Suppressor macrophage treated with lipopolysaccharide for 1 hour (primary cell): ENCODE data around the gene PSD4.
A peak's percentile ranks its signal among the peaks of the same experiment; 100 is the strongest.

Experiments
- DNase-seq, 3 donors: peaks; one replicate each; pipeline ENCODE4 v3.0.0-alpha.2; 2020 to 2022

Gene PSD4

DNA sequence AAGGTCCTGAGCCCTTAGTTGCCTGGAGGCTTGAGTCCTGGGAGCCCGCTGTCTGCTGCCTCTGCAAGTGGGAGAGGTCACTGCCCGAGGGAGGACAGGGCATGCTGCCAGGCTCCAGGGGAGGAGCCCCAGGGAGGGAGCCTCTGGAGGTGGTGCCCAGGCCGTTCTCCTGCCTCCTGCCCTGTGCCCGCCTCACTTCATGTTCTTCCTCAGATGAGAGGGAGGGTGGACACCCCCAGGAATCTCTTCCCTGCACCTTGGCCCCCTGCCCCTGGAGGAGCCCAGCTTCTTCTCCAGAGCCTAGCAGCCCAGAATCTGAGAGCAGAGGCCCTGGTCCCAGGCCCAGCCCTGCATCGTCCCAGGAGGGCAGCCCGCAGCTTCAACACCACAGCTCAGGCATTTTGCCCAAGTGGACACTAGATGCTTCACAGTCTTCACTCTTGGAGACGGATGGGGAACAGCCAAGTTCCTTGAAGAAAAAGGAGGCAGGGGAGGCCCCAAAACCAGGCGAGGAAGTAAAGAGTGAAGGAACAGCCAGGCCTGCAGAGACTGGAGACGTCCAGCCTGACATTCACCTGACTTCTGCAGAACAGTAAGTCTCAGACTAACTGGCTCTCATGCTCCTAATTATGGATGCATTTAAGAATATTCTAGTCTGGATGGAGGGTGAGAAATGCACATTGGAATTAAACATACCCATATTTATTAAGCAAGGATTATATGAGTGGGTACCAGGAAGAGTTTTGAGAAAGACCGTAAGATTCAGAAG is 12.1 kb downstream of the PSD4 start:
- peak in 1 of 3 donors; percentile 20 for DNase-seq

DNA sequence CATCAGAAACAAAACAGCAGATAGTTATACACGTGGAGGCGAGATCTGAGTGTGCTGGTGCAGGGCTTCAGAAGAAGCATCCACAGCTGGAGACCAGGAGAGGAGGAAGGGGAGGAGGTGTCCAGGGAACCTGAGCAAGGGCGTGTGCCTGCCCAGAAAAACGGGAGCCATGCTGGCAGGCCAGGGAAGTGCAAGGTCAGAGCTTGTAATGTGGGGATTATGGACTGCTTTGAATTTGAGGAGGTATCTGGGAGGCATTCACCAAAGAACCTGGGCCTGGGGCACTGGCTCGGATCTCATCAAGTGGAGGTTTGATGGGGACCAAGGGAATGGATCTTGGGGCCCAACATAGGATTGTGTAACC is 12.6 kb downstream of the PSD4 start:
- DNase-seq, result no peak

GRCh38 chr2:113187771-113188170 is 14.0 kb downstream of the PSD4 start:
- peak; percentile 60 to 80 (median 78) for DNase-seq

DNA sequence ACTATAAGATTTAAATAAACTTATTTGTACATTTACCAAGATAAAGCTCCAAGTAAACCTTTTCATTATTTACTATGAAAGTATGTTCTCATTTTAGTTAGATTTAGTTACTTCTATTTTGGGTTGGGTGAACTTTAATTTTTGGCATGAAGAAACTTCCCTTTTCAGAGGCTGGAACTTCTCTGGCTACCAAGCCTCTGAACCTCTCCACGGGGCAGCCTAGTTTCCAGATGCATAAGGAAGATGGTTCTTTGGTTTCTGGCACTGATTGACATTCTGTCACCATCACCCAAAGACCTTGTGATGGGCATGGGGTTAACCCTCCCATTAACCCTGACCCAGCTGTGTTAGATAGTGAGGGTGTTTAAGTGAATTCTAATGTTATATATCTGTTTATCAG is 17.1 kb downstream of the PSD4 start:
- DNase-seq, result peak; percentile 22 to 49 (median 28)

GRCh38 chr2:113192459-113193100 is 18.8 kb downstream of the PSD4 start:
- no peak for DNase-seq

GRCh38 chr2:113195923-113196501 is 22.2 kb downstream of the PSD4 start:
- DNase-seq, result no peak

GRCh38 chr2:113196839-113197238 is 23.1 kb downstream of the PSD4 start:
- DNase-seq, result no peak

GRCh38 chr2:113197347-113198047 is 23.7 kb downstream of the PSD4 start:
- DNase-seq, result no peak

GRCh38 chr2:113198048-113198789 is 24.4 kb downstream of the PSD4 start:
- DNase-seq, result no peak

GRCh38 chr2:113198790-113199612 is 25.2 kb downstream of the PSD4 start:
- DNase-seq, result peak; percentile 80 to 93 (median 90)

GRCh38 chr2:113200236-113200635 is 26.5 kb downstream of the PSD4 start:
- no peak for DNase-seq

GRCh38 chr2:113200736-113201490 is 27.1 kb downstream of the PSD4 start:
- DNase-seq, result no peak

DNA sequence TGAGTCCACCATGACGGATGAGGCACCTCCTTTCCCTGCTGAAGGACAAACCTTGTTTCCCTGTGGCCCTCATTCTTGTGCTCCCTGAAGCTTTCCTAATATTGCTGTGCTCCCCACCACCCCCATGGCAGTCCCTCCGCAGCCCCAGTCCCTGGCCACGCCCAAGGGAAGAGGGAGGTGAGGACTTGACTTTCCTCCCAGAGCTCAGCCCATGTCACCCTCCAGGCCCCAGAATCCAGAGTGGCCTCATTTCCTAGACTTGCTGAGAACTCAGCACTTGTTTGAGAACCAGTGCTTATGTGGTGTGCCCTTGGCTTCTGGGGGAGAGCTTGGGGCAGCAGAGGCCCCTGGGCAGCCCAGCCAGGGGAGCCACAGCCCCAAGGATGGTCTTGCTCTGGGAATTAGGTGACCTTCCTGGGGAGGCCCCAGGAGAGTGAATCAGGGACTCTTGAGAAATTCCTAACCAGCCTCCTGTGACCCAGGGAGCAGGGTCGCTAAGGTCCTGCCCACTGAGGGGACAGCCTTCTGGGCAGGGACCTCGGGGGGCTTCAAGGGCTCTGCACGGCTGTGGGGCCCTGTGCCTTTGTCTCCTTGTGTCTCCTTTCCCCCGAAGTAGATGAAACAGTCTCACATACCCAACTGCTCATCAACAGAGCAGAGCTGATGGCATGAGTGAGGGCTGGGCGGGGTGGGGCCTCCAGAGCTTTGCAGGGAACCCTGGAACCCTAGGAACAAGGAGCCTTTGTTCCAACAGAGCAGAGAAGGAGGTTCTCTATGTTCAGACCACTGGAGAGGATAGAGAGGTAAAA is 27.9 kb downstream of the PSD4 start:
- no peak for DNase-seq

- DNase-seq, result no peak
These were observed 28.8 kb downstream of the PSD4 start for GRCh38 chr2:113202305-113203216.

GRCh38 chr2:113203217-113203530 is 29.4 kb downstream of the PSD4 start:
- peak in 2 of 3 donors; percentile 34 to 44 for DNase-seq

DNA sequence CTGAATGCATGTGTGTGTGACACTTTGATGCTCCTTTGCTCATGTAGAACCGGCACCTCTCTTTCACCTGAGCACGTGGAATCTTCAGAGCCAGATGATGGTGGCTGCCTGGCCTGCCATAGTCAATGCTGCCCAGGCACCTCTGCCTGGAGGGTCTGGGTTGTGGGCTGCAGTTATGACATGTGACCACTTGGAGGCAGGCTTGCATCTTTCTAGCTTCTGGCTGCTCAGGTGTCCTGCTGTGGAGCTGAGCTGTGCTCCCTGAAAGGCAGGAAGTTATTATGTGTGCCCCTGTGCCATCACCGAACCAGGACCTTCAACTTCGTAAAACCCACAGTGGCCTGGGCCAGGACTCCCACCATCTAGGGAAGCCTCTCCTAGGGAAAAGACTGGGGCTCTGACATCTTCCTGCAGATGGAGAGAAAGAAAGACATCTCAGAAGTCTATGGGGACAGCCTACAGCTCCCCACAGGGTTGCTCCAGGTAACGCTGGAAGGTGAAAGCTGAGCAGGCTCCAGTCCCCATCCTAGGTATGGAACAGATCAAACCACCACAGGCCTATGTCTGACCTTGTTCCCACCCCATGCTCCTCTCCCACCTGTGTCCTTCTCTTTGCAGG is 30.2 kb downstream of the PSD4 start:
- DNase-seq, result peak; percentile 76 to 79 (median 77)

DNA sequence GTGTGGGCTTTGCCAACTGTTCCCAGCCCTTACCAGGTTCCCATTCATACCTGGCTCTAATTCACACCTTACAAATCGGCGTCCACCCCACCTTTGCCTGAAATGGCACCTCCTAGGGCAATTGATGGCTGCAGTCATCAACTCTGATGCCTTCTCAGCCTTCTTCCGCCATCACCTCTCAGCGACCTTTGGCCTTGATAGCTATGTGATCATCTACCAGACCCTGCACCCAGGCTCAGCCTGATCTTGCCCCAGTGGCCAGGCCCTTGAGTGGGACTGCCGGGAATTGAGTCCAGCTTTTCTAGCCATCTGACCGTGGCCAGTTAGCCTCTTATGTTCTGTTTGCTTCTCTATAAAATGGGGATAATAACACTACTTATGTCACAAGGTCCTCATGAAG is 32.5 kb downstream of the PSD4 start:
- DNase-seq, result no peak

DNA sequence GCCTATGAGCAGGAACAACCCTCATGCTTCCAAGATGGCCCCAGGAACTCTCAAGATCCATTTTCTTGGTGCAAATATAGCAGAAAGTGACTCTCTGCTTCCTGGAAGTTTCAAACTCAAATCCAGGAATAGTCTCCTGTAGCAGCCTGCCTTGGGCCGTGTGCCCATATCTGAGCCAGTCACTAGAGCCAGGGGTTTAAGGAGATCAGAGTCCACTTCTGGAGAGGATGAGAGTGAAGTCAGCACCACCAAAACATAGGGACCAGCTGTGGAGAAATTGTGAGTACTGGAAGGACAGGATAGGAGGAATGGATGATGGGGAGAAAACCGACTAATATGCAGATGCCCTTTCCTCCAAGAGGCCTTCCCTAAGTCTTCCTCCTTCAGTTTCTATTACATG is 33.2 kb downstream of the PSD4 start:
- no peak for DNase-seq

DNA sequence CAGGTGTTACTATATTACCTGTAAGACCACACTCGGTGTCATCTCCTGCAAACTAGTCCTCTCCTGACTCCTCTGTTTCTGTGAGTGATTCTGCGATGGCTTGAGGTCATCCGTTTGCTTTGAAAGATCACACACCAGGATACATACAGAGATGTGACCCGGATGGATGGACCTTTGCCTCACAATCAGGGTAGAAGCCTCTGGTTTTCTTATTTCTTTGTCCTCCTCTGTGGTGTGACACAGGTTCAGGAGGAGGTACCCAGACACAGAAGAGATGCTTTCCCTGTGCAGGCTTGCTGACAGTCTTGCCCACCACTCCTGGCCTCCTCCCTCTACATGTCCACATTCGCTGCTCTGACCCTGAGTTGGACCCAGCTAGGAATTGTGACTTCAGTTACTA is 34.6 kb downstream of the PSD4 start:
- DNase-seq, result no peak
